Stimulated activated CD4-positive, alpha-beta T cell treated with anti-CD3 and anti-CD28 coated beads, Interleukin-4, amount 100 ng/mL, for 24 hours (primary cell): Measurements from ENCODE around the gene FXYD6.

Experiments
- DNase-seq: peaks from one replicate; pipeline ENCODE4 v3.0.0-alpha.2; 2020

The FXYD6 gene

DNA sequence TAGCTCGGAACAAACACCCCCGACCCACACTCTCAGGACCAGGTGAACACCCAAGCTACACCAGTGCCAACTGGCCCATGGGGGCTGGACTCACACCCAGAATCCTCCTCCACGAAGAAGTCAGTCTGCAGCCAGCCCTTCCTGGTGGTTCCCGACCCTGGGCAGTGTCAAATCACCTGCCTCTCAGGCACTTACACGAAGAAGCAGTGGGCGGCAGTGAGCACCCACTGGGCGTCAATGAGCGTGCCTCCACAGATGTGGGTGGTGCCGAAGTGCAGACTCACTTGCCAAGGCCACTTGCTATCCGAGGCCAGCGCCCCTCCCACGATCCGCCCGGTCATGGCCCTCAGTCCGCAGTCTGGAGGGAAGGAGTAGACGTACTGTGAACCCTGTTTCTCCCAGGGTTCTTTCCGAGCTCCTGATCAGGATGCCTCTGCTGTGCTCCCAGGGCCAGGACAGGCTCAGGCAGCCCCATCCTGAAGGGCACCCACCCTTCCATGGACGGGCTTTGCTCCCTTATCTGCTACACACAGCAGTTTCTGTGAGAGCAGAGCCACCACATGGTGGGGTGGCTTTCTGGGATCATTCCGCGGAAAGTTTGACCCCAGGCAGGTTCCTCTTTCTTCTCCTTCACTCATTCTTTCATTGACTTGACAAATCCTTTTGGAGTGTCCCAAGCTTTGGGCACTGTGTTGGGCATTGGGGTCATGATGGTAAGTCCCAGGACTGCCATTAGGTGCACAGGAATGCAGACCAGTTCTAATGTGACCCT lies 33.3 kb upstream of the FXYD6 start:
- no peak for DNase-seq

- DNase-seq: no peak
Measured at GRCh38 chr11:117908959-117909610, 32.6 kb upstream of the FXYD6 start.

DNA sequence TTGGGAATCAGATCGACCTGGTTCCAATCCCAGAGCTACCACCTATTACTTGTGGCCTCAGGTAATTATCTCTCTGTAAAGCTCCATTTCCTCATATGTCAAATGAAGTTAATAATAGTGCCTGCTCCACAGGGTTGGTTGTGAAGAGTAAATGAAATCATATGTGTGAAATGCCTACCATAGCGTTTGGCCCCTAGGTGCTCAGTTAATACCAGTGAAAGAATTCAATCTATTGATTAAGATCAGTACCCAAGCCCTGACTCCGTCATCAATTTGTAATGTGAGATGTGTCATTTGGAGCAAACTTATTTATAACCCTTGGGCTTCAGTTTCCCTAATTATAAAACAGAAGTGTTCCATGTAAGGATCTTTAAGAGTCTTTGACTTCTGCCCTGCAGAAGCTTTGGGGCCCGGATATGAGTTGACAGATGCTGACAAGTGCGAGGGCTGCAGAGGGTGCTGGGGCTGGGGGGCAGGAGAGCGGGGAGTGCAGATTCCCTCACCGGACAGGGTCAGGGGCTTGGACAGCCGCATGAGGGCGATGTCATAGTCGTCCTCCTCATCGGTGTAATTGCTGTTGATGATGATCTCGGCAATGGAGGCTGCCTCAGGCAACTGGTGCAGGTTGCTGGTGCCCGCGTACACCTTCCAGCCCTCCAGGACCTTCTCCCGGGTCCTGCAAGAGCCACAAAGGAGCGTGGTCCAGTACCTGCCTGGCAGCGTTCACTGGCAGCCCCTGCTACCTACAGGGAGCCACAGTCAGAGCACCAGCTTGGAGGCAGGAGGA lies 31.8 kb upstream of the FXYD6 start:
- DNase-seq: no peak

- DNase-seq: peak; percentile 63
Measured at GRCh38 chr11:117907276-117908108, 31.0 kb upstream of the FXYD6 start.

DNA sequence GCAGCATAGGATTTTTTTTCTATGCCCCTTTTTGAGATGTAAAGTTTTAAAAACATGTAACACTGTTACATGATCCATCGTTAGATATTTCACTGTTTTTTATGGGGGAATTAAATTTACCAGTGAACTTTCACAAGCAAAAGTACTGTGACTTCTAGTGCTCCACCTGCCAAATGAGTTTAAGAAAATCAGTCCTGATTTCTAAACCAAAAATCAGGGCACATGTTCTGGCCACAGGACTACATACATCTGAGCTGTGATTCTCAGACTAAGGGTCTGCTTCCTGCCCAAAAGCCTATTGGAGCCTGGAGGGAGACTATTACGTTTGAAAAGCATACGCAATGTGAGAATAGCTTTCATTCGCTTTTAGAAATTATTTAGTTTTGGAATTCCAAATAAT lies 30.3 kb upstream of the FXYD6 start:
- no peak for DNase-seq

GRCh38 chr11:117906126-117906525 lies 29.7 kb upstream of the FXYD6 start:
- no peak for DNase-seq

DNA sequence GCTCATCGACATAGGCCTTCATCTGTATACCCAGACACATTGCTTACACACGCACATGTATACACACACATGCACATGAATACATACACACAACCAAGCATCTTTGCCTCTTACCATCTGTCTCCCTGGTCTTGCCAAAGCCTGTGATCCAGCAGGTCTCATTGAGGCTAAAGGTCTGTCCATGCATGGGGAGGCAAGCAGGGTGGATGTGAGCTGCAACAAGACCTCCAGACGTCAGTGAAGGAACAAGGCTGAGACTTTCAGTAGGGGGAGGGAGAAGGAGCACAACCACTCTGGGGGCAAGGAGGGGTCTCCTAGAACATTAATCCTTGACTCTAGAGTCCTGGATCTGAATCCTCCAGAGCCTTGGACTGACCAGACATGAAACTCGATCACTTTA lies 29.1 kb upstream of the FXYD6 start:
- no peak for DNase-seq

DNA sequence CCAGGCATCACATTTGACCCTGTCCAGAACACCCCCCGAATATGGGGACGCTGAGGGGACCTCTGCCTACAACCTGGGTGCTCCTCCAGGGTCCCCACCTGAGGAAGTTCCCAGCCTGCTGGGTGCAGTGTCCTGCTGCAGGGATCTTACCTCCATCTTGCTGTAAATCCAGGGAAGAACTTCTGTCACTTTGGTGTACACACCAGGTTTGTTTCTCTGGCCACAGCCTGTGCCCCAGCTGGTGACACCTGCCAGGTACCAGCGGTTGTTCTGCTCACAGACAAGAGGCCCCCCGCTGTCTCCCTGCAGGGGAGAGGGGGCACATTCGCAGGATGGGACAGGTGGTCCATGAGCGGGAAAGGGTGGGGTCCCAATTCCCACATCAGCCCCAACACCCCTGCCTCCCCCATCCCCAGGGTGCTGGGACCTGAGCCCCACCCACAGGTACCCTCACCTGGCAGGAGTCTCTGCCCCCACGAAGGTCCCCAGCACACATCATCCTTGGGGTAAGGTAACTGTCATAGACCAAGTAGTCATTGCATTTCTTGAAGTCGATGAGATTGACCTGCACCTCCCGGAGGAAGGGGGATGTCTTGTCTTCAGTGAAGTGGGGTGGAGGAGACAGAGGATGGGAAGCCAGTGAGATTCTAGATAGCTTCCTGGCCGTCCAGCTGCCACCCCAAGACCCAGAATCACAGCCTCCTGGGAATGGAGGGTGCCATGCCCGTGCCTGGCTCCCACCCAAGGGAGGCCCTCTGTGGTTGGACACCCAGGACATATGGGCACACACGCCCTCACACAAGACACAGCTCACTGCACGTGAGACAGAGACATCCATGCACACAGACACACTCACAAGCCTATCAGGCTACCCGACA lies 27.3 kb upstream of the FXYD6 start:
- no peak for DNase-seq

- DNase-seq: no peak
Measured at GRCh38 chr11:117902001-117902845, 25.8 kb upstream of the FXYD6 start.

GRCh38 chr11:117901601-117902000 lies 25.1 kb upstream of the FXYD6 start:
- DNase-seq: no peak

- DNase-seq: no peak
Measured at GRCh38 chr11:117900720-117901440, 24.4 kb upstream of the FXYD6 start.

DNA sequence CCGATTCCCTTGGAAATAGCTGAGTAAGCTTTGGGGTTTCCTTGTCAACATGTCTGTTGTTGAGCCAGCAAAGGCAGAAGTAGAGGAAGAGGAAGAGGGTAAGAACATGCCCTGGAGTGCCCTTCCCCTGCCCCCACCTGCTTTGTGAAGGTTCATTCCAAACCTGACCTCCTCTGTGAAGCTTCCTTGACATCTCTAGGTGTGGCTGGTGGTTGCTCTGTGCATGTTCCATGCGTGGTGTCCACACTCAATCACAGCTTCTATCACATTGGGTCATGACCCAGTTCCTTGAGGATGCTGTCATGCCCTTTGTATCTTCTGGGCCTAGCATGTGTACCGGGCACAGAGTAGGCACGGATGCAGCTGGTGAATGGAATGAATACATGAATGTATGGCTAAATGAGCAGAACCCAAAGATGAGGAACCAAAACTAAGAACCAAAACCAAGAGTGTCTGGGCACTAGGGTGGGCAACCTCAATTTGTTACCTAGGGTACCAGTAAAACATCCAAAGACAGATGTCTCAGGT lies 23.7 kb upstream of the FXYD6 start:
- DNase-seq: no peak

DNA sequence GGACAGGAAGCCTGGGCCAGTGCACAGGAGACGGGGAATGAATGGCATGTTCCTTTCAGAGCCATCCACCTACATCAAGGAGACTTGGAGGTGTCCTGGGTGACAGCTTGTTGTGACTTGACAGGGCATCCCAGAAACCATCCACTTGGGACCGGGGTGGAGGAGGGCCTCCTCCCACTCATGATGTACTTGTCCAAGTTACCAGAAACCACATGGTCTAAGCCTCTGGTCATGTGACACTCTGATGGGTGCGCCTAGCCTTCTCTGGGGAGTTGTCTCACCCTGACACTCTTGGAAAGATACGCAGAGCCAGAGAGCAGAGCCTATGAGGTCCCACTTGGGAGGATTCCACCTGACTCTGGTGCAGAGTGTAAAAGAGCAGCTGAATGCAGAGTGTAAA lies 21.6 kb upstream of the FXYD6 start:
- DNase-seq: no peak

DNA sequence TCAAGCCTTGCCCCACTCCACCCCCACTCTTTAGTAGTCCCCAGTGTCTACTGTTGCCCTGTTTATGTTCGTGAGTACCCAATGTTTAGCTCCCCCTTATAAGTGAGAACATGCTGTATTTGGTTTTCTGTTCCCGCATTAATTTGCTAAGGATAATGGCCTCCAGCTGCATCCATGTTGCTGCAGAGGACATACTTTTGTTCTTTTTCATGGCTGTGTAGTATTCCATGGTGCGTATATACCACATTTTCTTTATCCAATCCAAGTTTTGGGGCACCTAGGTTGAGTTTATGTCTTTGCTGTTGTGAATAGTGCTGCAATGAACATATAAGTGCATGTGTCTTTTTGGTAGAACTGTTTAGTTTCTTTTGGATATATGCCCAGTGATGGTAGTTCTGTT lies 16.2 kb upstream of the FXYD6 start:
- no peak for DNase-seq

GRCh38 chr11:117891362-117891761 lies 14.9 kb upstream of the FXYD6 start:
- no peak for DNase-seq

- no peak for DNase-seq
Measured at GRCh38 chr11:117888139-117888566, 11.7 kb upstream of the FXYD6 start.

DNA sequence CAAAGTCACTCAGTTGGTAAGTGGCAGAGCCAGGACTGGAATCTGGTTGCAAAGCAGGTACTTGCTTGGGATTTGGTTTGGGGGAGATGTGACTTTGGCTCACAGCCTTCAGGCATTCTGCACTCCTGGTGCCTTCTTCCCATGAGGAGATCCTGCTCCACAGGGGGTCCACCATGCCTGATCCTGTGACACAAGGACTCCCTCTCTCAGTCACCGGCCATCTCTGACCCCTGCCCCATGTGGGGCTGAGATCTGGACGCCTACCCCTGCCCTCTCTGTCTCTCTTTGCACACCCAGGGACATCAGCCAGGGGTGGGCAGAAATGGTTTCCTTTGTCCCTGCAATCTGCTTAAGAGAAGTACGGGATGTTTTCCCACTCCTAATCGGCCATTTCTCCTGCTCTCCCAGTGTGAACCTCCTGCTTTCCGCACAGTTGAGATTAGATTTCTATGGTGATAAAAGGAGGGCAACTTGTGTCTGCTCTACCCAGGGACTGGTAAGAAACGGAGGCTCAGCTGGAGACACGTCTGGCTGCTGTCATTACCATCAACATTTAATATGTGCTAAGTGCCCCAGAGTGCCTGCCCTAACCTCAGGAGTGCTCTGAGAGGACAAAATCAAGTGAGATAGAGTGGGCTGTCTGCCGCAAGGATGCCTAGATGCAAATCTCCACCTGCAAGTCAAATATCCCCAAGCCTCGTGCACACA lies 11.1 kb upstream of the FXYD6 start:
- no peak for DNase-seq

- no peak for DNase-seq
Measured at GRCh38 chr11:117885777-117886176, 9.3 kb upstream of the FXYD6 start.

DNA sequence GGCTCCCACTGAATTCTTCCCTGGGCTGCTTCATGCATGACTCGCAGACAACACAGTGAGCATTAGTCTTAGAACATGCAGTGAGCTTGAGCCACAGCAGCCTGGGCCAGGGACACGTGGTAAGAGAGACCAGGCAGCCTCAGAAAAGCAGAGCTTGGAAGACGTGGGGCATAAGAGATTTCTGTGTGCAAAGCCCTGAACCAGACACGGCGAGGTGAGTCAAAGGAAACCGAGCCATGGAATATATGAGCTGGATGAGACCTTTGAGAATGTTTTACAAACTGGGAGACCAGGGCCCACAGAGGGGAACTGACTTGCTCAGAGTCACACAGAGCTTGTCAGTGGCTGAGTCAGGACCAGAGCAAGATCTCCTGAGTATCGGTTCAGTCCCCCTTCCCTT lies 8.5 kb upstream of the FXYD6 start:
- no peak for DNase-seq
